Activated T-cell treated with anti-CD3 and anti-CD28 coated beads, Interleukin-2, amount 50 U/mL, for 4 hours (primary cell): ENCODE measurements around the gene PLPP3. TPM values are rescaled to one million over a fixed set of nuclear protein-coding genes. Genes with fewer than 3 reads are reported as not detected.
A peak's percentile ranks its signal among the peaks of the same experiment; 100 is the strongest.
"Not testable (repeated sequence)": the region's sequence is repeated elsewhere in the genome, so short reads cannot be mapped to it uniquely, and the experiment has no call there.

Source experiments
- ATAC-seq, 2 donors: fragments of 200-7000 bp; cut with Tn5 transposase; one replicate each; pipeline ENCODE4 v1.10.0; 2021
- DNase-seq: peaks from one replicate; pipeline ENCODE4 v3.0.0-alpha.2; 2020
- H3K27me3 Mint-ChIP-seq: one replicate; pipeline ENCODE4 v1.8.0; 2021; ENCODE audit warnings: low read depth, mixed read lengths
- H3K36me3 Mint-ChIP-seq: one replicate; pipeline ENCODE4 v1.8.0; 2022; ENCODE audit warnings: mixed read lengths; ENCODE audit not compliant: insufficient read depth
- H3K4me1 Mint-ChIP-seq: one replicate; pipeline ENCODE4 v1.8.0; 2021; ENCODE audit warnings: low read depth, mixed read lengths
- H3K4me3 Mint-ChIP-seq: one replicate; pipeline ENCODE4 v1.8.0; 2021; ENCODE audit warnings: mild to moderate bottlenecking, moderate library complexity, mixed read lengths
- H3K9me3 Mint-ChIP-seq: one replicate; pipeline ENCODE4 v1.8.0; 2021; ENCODE audit warnings: mixed read lengths
- total RNA-seq, 3 donors: library from RNA; stranded (reverse); gene quantifications; one replicate each; pipeline ENCODE4 v1.2.1, GENCODE V29; 2021

The PLPP3 gene
- under 1 TPM; 0.20 to 0.49 (median 0.24) TPM for total RNA-seq

GRCh38 chr1:56578963-56579875, at the start of gene PLPP3:
Gene PLPP3 (minus strand): TSS chr1:56579563. CDS start chr1:56579016, 547 bp downstream.
- Mint-ChIP-seq H3K27me3 (peaks cover 46% of the 10 kb centered on the region), H3K4me3 (peak within 1 kb of the TSS; percentile 69), H3K36me3 (no peaks in the 10 kb centered on the region), H3K4me1 (peaks cover 10% of the 10 kb centered on the region), H3K9me3 (no peaks in the 10 kb centered on the region)
- DNase-seq, result no peak
- ATAC-seq, result peak; percentile 18 to 54

DNA sequence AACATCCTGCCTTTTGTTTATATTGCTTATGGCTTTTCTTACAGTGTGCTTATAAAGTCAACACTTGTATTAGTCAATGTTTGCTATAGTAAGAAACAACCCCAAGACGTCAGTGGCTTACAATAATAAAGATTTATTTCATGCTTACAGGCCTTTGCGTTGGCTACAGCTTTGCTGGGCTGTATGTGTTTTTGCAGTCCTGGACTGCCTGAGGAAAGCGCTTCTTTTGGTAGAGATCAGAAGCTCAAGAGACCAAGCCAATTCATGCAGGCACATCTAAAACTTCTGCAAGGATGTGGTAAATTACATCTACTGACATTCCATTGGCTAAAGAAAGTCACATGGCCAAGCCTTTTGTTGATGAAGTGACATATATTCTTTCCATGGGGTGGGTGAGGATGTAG, 48.3 kb upstream of the PLPP3 start:
- no peaks in the 10 kb centered on the region for H3K36me3 Mint-ChIP-seq
- ATAC-seq, result no peak

DNA sequence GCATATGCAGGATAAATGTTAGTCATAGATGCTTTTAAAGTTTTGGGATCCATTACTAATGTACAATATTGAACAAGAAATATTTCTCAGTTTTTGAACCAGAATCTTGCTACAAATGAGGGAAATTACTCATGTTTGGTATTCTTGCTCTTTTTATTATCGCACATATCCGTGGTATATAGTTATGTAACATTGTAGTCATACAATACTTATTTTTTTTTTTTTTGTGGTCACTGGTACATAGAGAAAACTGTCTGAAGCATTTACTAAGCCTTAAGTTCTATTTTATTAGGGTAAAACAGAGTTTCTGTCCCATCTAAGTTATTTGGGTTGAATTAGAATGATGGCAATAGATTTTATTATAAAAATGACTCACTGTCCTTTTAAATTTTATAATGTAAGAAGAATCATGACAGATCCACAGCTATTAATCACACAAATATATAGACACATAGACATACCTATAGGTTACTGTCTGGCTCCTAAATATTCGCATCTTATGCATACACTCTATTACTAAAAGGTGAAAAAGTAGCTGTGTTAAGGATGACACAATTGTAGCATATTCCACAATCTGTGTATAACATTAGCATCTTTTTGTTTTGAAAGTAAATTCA, 47.8 kb upstream of the PLPP3 start:
- Mint-ChIP-seq H3K4me3 (no peak overlapping the region), H3K9me3 (peaks cover 5% of the 10 kb centered on the region), H3K36me3 (no peaks in the 10 kb centered on the region), H3K4me1 (no peaks in the 10 kb centered on the region), H3K27me3 (peaks cover 4% of the 10 kb centered on the region)
- no peak for DNase-seq
- no peak for ATAC-seq

More for the DNA sequence above, 48.3 kb upstream of the PLPP3 start:
- Mint-ChIP-seq H3K27me3 (peaks cover 4% of the 10 kb centered on the region), H3K4me3 (no peak overlapping the region), H3K4me1 (no peaks in the 10 kb centered on the region), H3K9me3 (peaks cover 2% of the 10 kb centered on the region)
- no peak for DNase-seq

DNA sequence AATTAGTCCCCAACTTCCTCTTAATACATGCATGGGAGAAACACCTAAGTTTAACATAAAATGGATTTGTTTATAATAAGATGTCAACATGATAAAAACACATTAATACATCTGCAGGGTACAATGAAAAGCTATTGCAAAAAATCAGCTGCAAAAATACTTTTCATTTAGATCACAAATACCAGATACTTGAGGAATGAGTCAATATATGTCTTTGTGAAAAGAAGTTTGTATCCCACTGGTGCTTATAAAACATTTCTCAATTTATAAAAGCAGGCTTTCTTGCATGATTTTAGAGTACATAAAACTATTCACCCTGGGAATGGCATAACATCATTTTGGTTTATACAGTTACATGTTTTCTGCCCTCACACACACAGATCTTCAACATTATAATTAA, 47.2 kb upstream of the PLPP3 start:
- no peak for DNase-seq
- Mint-ChIP-seq H3K9me3 (peaks cover 5% of the 10 kb centered on the region), H3K27me3 (peaks cover 4% of the 10 kb centered on the region), H3K4me3 (no peak overlapping the region), H3K36me3 (no peaks in the 10 kb centered on the region), H3K4me1 (no peaks in the 10 kb centered on the region)
- ATAC-seq, result no peak

DNA sequence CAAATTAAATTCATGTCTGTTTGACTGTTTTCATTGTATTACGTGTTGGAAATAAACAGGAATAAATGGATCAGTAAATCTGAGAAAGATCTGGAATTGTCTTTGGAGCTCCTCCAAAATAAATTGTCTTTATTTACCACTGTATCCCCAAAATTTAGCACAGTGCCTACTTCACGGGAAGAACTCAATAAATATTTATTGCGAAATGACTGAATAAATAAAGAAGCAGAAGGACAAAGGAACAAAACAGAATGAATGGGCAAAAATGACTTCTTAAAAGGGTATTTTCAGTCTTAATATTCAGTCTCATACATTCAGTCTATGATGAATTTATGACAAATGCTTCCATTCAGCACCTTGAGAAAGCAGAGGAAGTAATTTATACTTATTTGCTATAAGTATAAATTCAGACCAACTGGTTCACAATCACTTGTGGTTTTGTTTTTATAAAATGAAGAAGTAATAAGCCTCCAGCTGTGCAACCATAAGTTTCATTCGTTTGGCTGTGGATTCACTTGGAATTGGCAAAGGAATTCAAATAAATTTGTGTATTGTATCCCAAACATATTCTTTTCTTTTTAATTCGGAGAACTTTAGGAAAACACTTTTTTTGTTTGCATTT, 46.6 kb upstream of the PLPP3 start:
- H3K27me3 Mint-ChIP-seq, result peaks cover 4% of the 10 kb centered on the region
- H3K36me3 Mint-ChIP-seq, result no peaks in the 10 kb centered on the region
- H3K9me3 Mint-ChIP-seq, result peaks cover 5% of the 10 kb centered on the region
- ATAC-seq (no peak), DNase-seq (no peak)
- no peak overlapping the region for H3K4me3 Mint-ChIP-seq
- H3K4me1 Mint-ChIP-seq, result no peaks in the 10 kb centered on the region

DNA sequence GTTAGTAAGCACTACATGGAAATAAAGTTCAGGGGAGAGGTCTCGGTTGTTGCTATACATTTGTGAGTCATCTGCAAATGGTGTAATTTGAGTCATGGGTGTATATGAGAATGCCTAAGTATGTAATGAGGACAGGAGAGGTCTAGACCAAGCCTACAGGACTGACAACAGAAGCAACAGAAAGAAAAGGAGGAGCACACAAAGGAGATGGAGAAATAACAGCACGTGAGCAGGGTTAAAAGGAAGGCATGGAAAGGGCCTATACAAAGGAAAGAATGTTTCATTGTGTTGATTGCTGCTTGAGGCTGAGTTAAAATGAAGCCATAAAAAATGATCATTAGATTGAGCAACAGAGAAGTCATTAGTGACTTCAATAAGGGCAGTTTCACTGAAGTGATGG, 37.8 kb upstream of the PLPP3 start:
- Mint-ChIP-seq H3K4me1 (no peaks in the 10 kb centered on the region), H3K27me3 (no peaks in the 10 kb centered on the region), H3K36me3 (no peaks in the 10 kb centered on the region), H3K4me3 (no peak overlapping the region), H3K9me3 (peaks cover 8% of the 10 kb centered on the region)
- no peak for DNase-seq
- ATAC-seq, result no peak

- not testable (repeated sequence) for H3K36me3 Mint-ChIP-seq, H3K4me1 Mint-ChIP-seq, ATAC-seq, H3K4me3 Mint-ChIP-seq, H3K27me3 Mint-ChIP-seq, DNase-seq
- H3K9me3 Mint-ChIP-seq, result peaks cover 14% of the 10 kb centered on the region
Measured at GRCh38 chr1:56610770-56611169, 31.4 kb upstream of the PLPP3 start.

DNA sequence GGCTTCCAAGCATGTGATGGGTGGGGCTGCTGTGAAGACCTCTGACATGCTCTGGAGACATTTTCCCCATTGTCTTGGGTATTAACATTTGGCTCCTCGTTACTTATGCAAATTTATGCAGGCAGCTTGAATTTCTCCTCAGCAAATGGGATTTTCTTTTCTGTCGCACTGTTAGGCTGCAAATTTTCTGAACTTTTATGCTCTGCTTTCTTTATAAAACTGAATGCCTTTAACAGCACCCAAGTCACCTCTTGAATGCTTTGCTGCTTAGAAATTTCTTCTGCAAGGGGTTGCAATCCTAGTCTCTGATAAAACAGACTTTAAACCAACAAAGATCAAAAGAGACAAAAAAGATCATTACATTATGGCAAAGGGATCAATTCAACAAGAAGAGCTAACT, 30.7 kb upstream of the PLPP3 start:
- H3K9me3 Mint-ChIP-seq, result peaks cover 14% of the 10 kb centered on the region
- not testable (repeated sequence) for H3K27me3 Mint-ChIP-seq, DNase-seq, H3K4me3 Mint-ChIP-seq, ATAC-seq, H3K4me1 Mint-ChIP-seq, H3K36me3 Mint-ChIP-seq

DNA sequence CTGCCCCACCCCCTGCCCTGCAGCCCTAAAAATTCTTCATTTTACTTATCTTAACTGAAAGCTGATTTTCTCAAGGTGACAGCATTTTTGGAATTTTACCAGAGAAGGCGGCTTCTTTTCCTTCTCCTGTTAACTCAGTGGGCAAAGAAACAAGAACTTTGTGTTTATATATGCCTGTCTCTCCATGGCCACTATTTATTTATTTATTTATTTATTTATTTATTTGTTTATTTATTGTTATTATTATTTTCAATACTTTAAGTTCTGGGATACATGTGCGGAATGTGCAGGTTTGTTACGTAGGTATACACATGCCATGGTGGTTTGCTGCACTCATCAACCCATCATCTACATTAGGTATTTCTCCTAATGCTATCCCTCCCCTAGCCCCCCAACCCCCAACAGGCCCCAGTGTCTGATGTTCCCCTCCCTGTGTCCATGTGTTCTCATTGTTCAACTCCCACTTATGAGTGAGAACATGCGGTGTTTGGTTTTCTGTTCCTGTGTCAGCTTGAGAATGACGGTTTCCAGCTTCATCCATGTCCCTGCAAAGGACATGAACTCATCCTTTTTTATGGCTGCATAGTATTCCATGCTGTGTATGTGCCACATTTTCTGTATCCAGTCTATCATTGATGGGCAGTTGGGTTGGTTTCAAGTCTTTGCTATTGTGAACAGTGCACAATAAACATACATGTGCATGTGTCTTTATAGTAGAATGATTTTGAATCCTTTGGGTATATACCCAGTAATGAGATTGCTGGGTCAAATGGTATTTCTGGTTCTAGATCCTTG, 16.2 kb upstream of the PLPP3 start:
- DNase-seq, H3K4me3 Mint-ChIP-seq, H3K4me1 Mint-ChIP-seq, ATAC-seq, H3K36me3 Mint-ChIP-seq, H3K9me3 Mint-ChIP-seq, H3K27me3 Mint-ChIP-seq: not testable (repeated sequence)

- Mint-ChIP-seq H3K4me1 (no peaks in the 10 kb centered on the region), H3K27me3 (no peaks in the 10 kb centered on the region), H3K4me3 (no peak overlapping the region), H3K9me3 (peaks cover 6% of the 10 kb centered on the region), H3K36me3 (no peaks in the 10 kb centered on the region)
- no peak for ATAC-seq
- no peak for DNase-seq
Measured at GRCh38 chr1:56591909-56592308, 12.5 kb upstream of the PLPP3 start.

DNA sequence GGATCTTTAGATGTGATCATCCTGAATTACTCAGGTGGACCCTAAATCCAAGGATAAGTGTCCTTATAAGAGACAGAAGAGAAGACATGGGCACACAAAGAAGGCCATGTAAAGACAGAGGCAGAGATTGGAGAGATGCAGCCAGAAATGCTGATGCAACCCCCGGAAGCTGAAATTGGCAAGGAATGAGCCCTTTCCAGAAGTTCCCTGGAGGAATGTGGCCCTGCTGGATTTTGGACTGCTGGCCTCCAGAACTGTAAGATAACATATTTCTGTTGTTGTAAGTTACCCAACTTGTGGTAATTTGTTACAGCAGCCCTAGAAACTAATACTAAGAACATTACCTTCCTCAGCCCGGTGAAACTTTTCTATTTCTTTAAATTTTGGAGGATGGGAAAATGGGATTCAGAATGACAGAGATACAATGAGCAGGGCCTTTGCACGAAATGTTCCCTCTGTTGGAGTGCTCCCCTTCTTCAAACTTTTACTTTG, 11.2 kb upstream of the PLPP3 start:
- no peaks in the 10 kb centered on the region for H3K36me3 Mint-ChIP-seq
- DNase-seq, result no peak
- no peaks in the 10 kb centered on the region for H3K4me1 Mint-ChIP-seq
- H3K9me3 Mint-ChIP-seq, result peaks cover 4% of the 10 kb centered on the region
- no peaks in the 10 kb centered on the region for H3K27me3 Mint-ChIP-seq
- no peak overlapping the region for H3K4me3 Mint-ChIP-seq
- ATAC-seq, result no peak

GRCh38 chr1:56589369-56589768, 10.0 kb upstream of the PLPP3 start:
- H3K27me3 Mint-ChIP-seq, result no peaks in the 10 kb centered on the region
- DNase-seq (no peak), ATAC-seq (no peak)
- no peak overlapping the region for H3K4me3 Mint-ChIP-seq
- H3K4me1 Mint-ChIP-seq, result no peaks in the 10 kb centered on the region
- peaks cover 4% of the 10 kb centered on the region for H3K9me3 Mint-ChIP-seq
- no peaks in the 10 kb centered on the region for H3K36me3 Mint-ChIP-seq

GRCh38 chr1:56586502-56586901, 7.1 kb upstream of the PLPP3 start:
- ATAC-seq (no peak), DNase-seq (no peak)
- Mint-ChIP-seq H3K4me1 (no peaks in the 10 kb centered on the region), H3K9me3 (peaks cover 4% of the 10 kb centered on the region), H3K36me3 (no peaks in the 10 kb centered on the region), H3K27me3 (no peaks in the 10 kb centered on the region), H3K4me3 (no peak overlapping the region)

- Mint-ChIP-seq H3K36me3 (no peaks in the 10 kb centered on the region), H3K9me3 (peaks cover 4% of the 10 kb centered on the region), H3K4me3 (no peak overlapping the region), H3K27me3 (peaks cover 3% of the 10 kb centered on the region), H3K4me1 (no peaks in the 10 kb centered on the region)
- ATAC-seq (no peak), DNase-seq (no peak)
Measured at GRCh38 chr1:56585985-56586384, 6.6 kb upstream of the PLPP3 start.
